ELR (cell line): Measurements from ENCODE around the gene PDP2.
A peak's percentile ranks its signal among the peaks of the same experiment; 100 is the strongest.
"Not testable (repeated sequence)": the region's sequence is repeated elsewhere in the genome, so short reads cannot be mapped to it uniquely, and the experiment has no call there.

Source experiments
- DNase-seq: peaks from one replicate; pipeline ENCODE4 v3.0.0-alpha.2; 2015; ENCODE audit warnings: low read depth

The PDP2 gene

GRCh38 chr16:66853261-66854139, 26.8 kb upstream of the PDP2 start:
- DNase-seq = no peak

- no peak for DNase-seq
Measured at GRCh38 chr16:66856184-66856730, 24.1 kb upstream of the PDP2 start.

- no peak for DNase-seq
Measured at GRCh38 chr16:66856801-66857200, 23.5 kb upstream of the PDP2 start.

GRCh38 chr16:66857437-66857836, 22.9 kb upstream of the PDP2 start:
- no peak for DNase-seq

- peak; percentile 55 for DNase-seq
Measured at GRCh38 chr16:66858740-66859396, 21.4 kb upstream of the PDP2 start.

GRCh38 chr16:66859397-66860068, 20.8 kb upstream of the PDP2 start:
- no peak for DNase-seq

GRCh38 chr16:66862023-66862520, 18.2 kb upstream of the PDP2 start:
- DNase-seq = no peak

GRCh38 chr16:66863707-66864106, 16.6 kb upstream of the PDP2 start:
- no peak for DNase-seq

- no peak for DNase-seq
Measured at GRCh38 chr16:66869424-66869823, 10.9 kb upstream of the PDP2 start.

- not testable (repeated sequence) for DNase-seq
Measured at GRCh38 chr16:66871363-66871762, 9.0 kb upstream of the PDP2 start.

- no peak for DNase-seq
Measured at GRCh38 chr16:66871840-66872239, 8.5 kb upstream of the PDP2 start.

- DNase-seq = no peak
Measured at GRCh38 chr16:66872559-66872942, 7.8 kb upstream of the PDP2 start.

GRCh38 chr16:66872943-66873684, 7.2 kb upstream of the PDP2 start:
- peak; percentile 100 for DNase-seq

- DNase-seq = no peak
Measured at GRCh38 chr16:66873685-66874055, 6.6 kb upstream of the PDP2 start.

GRCh38 chr16:66874079-66874775, 6.1 kb upstream of the PDP2 start:
- peak; percentile 49 for DNase-seq

GRCh38 chr16:66878067-66878466, 2.2 kb upstream of the PDP2 start:
- DNase-seq = peak; percentile 20

GRCh38 chr16:66881014-66881417, 701 bp downstream of the PDP2 start:
- peak; percentile 61 for DNase-seq

GRCh38 chr16:66881560-66881959, 1.2 kb downstream of the PDP2 start:
- DNase-seq = no peak

GRCh38 chr16:66881964-66882508, 1.7 kb downstream of the PDP2 start:
- DNase-seq = no peak

- DNase-seq = no peak
Measured at GRCh38 chr16:66882702-66883101, 2.4 kb downstream of the PDP2 start.

GRCh38 chr16:66885491-66885890, 5.2 kb downstream of the PDP2 start:
- DNase-seq = no peak
